RWPE2 (cell line): ENCODE measurements around the gene PLBD2.

Experiments
- ATAC-seq: fragments of 200-7000 bp; cut with Tn5 transposase; 3 replicates; pipeline ENCODE4 v1.9.1; 2021; ENCODE audit warnings: low read depth
- DNase-seq: peaks from one replicate; pipeline ENCODE4 v3.0.0-alpha.2; 2020; ENCODE audit warnings: low spot score
- H3K27ac ChIP-seq: fragments of 450-650 bp; 2 replicates; pipeline ENCODE4 v1.5.1; 2017; ENCODE audit warnings: mild to moderate bottlenecking; ENCODE audit not compliant: poor library complexity, severe bottlenecking
- H3K27me3 ChIP-seq: fragments of 250-450 bp; sonication (Bioruptor Pico); 2 replicates; pipeline ENCODE4 v1.5.1; 2021; ENCODE audit warnings: mild to moderate bottlenecking, moderate library complexity; ENCODE audit not compliant: insufficient read depth, poor library complexity, severe bottlenecking
- H3K36me3 ChIP-seq: fragments of 250-450 bp; sonication (Bioruptor Pico); 2 replicates; pipeline ENCODE4 v1.5.1; 2020; ENCODE audit warnings: low read depth, mild to moderate bottlenecking, moderate library complexity
- H3K4me1 ChIP-seq: fragments of 250-450 bp; sonication (Bioruptor Pico); 2 replicates; pipeline ENCODE4 v1.5.1; 2021; ENCODE audit warnings: mild to moderate bottlenecking, moderate library complexity; ENCODE audit not compliant: insufficient read depth, poor library complexity, severe bottlenecking
- H3K4me3 ChIP-seq: fragments of 250-450 bp; sonication (Bioruptor Pico); 2 replicates; pipeline ENCODE4 v1.5.1; 2021; ENCODE audit warnings: mild to moderate bottlenecking, moderate library complexity; ENCODE audit not compliant: severe bottlenecking
- H3K9me3 ChIP-seq: fragments of 250-450 bp; sonication (Bioruptor Pico); 2 replicates; pipeline ENCODE4 v1.5.1; 2021; ENCODE audit warnings: mild to moderate bottlenecking, moderate library complexity; ENCODE audit not compliant: severe bottlenecking
- TF ChIP-seq, protein P1 (sequence below): fragments of 450-650 bp; IDR thresholded peaks from one replicate; pipeline ENCODE4 v1.5.1; 2017; ENCODE audit warnings: mild to moderate bottlenecking, moderate library complexity; ENCODE audit not compliant: poor library complexity, severe bottlenecking

PLBD2 gene

DNA sequence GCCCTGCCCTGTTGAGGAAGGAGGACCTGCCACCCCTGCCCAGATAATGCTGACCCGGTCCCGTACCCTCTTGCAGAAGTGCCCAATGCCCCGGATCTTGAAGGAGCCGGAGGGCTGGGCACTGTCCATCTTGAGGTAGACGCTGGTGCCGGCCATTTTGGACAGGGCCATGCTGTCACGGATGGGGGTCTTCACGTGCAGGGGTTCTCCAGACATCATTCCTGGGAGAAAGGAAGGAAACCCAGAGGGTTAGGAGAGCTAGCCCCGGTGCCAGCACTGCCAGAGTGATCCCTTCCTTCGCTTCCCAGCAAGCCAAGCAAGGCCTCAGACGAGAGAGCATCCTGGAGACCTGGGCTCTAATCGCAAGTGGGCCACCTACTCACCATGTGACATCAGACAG is 41.1 kb downstream of the PLBD2 start:
- Histone ChIP-seq H3K27me3 (no peaks in the 10 kb centered on the region), H3K9me3 (no peaks in the 10 kb centered on the region), H3K4me3 (no peak overlapping the region), H3K4me1 (no peaks in the 10 kb centered on the region), H3K36me3 (no peaks in the 10 kb centered on the region), H3K27ac (no peak overlapping the region)
- TF ChIP-seq, protein P1, sequence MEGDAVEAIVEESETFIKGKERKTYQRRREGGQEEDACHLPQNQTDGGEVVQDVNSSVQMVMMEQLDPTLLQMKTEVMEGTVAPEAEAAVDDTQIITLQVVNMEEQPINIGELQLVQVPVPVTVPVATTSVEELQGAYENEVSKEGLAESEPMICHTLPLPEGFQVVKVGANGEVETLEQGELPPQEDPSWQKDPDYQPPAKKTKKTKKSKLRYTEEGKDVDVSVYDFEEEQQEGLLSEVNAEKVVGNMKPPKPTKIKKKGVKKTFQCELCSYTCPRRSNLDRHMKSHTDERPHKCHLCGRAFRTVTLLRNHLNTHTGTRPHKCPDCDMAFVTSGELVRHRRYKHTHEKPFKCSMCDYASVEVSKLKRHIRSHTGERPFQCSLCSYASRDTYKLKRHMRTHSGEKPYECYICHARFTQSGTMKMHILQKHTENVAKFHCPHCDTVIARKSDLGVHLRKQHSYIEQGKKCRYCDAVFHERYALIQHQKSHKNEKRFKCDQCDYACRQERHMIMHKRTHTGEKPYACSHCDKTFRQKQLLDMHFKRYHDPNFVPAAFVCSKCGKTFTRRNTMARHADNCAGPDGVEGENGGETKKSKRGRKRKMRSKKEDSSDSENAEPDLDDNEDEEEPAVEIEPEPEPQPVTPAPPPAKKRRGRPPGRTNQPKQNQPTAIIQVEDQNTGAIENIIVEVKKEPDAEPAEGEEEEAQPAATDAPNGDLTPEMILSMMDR = no peak
- ATAC-seq (no peak), DNase-seq (no peak)

DNA sequence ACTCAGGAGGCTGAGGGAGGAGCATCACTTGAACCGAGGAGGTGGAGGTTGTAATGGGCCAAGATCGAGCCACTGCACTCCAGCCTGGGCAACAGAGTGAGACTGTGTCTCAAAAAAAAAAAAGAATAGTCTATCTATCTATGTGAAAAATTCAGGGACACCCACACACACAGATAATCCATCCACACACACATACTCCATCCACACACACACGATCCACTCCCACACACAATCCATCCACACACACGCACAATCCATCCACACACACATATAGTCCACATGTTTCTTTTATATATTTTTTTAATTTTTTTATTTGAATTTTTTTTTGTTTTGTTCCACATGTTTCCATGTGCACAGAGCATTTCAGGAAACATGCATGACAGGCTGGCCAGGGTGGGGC is 42.0 kb downstream of the PLBD2 start:
- no peaks in the 10 kb centered on the region for H3K9me3 ChIP-seq
- ATAC-seq (no peak), DNase-seq (no peak)

DNA sequence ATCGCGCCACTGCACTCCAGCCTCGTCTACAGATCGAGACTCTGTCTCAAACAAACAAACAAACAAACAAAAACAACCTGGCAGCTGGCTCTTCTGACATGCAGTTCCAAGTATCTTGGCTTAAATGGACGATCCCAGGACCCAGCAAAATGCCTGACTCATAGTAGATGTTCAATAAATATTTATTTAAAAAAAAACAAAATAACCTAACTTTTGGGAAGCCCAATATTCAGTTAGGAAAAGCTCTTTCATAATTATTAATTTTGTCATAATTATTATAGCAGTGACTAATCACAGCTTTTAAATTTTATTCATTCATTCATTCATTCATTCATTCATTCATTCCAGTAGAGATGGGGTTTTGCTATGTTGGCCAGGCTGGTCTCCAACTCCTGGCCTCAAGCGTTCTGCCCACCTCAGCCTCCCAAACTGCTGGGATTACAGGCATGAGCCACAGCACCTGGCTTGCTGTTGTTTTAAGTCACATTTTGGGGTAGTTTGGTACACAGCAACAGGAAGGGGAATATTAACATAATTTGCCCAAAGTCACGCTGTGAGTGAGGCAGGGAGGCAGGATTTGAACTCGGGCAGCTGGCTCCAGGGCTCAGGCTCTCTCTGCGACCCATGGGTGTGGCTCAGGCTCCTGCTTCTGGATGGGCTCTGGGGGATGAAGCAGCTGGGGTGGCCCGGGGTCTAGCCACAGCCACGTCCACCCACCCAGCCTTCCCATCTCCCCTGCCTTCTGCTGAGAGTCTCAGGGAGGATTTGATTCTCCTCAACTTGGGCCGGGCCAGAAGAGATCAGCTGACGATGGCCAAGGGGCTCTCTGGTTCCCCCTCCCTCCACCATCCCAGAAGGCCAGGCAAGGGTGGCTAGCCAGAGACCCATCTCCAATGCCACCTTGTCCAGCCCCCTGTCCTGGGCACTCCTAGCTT is 42.9 kb downstream of the PLBD2 start:
- DNase-seq (no peak), ATAC-seq (no peak)
- Histone ChIP-seq H3K27ac (no peak overlapping the region), H3K27me3 (no peaks in the 10 kb centered on the region), H3K4me3 (no peak overlapping the region), H3K9me3 (no peaks in the 10 kb centered on the region), H3K4me1 (no peaks in the 10 kb centered on the region), H3K36me3 (no peaks in the 10 kb centered on the region)
- TF ChIP-seq, protein P1 = no peak

More for the DNA sequence above, 42.0 kb downstream of the PLBD2 start:
- no peaks in the 10 kb centered on the region for H3K27me3 ChIP-seq
- TF ChIP-seq, protein P1 = no peak
- no peak overlapping the region for H3K4me3 ChIP-seq
- no peaks in the 10 kb centered on the region for H3K4me1 ChIP-seq
- H3K27ac ChIP-seq = no peak overlapping the region
- no peaks in the 10 kb centered on the region for H3K36me3 ChIP-seq

DNA sequence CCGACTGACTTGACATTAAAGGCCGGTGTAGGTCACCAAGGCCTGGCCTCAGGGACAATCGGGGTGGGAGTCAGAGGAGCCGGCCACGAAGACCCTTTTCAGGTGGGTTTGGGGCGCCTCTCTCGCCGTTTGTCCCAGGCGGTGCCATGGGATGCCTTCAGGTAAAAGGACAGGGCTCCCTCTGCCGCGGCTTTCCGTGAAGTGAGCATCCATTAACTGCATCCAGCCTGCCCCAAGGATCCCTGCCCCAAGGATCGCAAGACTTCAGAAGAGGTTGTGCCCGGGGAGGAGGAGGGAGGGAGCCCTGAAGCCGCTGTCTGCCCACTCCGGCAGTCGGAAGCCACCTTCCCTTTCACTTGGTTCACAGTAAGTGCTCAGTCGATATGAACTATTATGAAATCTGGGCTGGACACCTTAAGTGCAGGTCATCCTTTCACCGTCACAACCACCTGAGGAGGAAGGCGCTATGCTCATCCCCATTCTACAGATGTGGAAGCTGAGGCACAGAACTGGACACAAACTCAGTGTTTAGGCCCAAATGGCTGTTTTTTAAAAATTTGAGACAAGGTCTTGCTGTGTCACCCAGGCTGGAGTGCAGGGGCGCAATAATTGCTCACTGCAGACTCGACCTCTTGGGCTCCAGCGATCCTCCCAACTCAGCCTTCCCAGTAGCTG is 44.3 kb downstream of the PLBD2 start:
- H3K9me3 ChIP-seq = no peaks in the 10 kb centered on the region
- TF ChIP-seq, protein P1 = no peak
- H3K36me3 ChIP-seq = no peaks in the 10 kb centered on the region
- H3K27me3 ChIP-seq = no peaks in the 10 kb centered on the region
- DNase-seq = no peak
- H3K27ac ChIP-seq = no peak overlapping the region
- ATAC-seq = no peak
- no peak overlapping the region for H3K4me3 ChIP-seq
- H3K4me1 ChIP-seq = no peaks in the 10 kb centered on the region
